GM12892 (cell line): Measurements from ENCODE around the gene RBM19.

Source experiments
- POLR2AphosphoS5 ChIP-seq: IDR thresholded peaks from 2 replicates; pipeline ENCODE4 v1.6.1; 2011; ENCODE audit warnings: low read depth, low read length, control low read depth
- TAF1 ChIP-seq: IDR thresholded peaks from 2 replicates; pipeline ENCODE4 v1.6.1; 2011; ENCODE audit warnings: low read depth, mild to moderate bottlenecking, control low read depth, low read length, borderline replicate concordance

- TF ChIP-seq POLR2AphosphoS5 = no peak
- TF ChIP-seq TAF1 = no peak
Measured at GRCh38 chr12:114000861-114001260, 34.7 kb upstream of the RBM19 start.
